BE2C (cell line): ENCODE results near the gene ZNRF3.

Experiments
- DNase-seq: peaks from one replicate; pipeline ENCODE4 v3.0.0-alpha.2; 2020
- H3K27me3 ChIP-seq: fragments of 250-450 bp; sonication (Bioruptor Pico); 2 replicates; pipeline ENCODE4 v1.5.1; 2020; ENCODE audit warnings: mild to moderate bottlenecking
- H3K36me3 ChIP-seq: fragments of 250-450 bp; sonication (Bioruptor Pico); 2 replicates; pipeline ENCODE4 v1.5.1; 2020; ENCODE audit warnings: mild to moderate bottlenecking
- H3K4me1 ChIP-seq: fragments of 250-450 bp; sonication (Bioruptor Pico); 2 replicates; pipeline ENCODE4 v1.5.1; 2020
- H3K4me3 ChIP-seq: 2 replicates; pipeline ENCODE4 v1.5.1; 2011; ENCODE audit warnings: low read depth, low read length
- H3K9me3 ChIP-seq: fragments of 250-450 bp; sonication (Bioruptor Pico); 2 replicates; pipeline ENCODE4 v1.5.1; 2020
- TF ChIP-seq, protein P1 (sequence below): IDR thresholded peaks from 2 replicates; pipeline ENCODE4 v1.5.1; 2012; ENCODE audit warnings: mild to moderate bottlenecking, low read depth, low read length

The ZNRF3 gene

GRCh38 chr22:28988457-28988856 lies 105.1 kb downstream of the ZNRF3 start:
- Histone ChIP-seq H3K4me1 (no peaks in the 10 kb centered on the region; the same call in 1 of the 2 replicates), H3K36me3 (peaks cover 15% of the 10 kb centered on the region), H3K9me3 (no peaks in the 10 kb centered on the region), H3K4me3 (no peak overlapping the region), H3K27me3 (no peaks in the 10 kb centered on the region)
- no peak for DNase-seq
- TF ChIP-seq, protein P1, sequence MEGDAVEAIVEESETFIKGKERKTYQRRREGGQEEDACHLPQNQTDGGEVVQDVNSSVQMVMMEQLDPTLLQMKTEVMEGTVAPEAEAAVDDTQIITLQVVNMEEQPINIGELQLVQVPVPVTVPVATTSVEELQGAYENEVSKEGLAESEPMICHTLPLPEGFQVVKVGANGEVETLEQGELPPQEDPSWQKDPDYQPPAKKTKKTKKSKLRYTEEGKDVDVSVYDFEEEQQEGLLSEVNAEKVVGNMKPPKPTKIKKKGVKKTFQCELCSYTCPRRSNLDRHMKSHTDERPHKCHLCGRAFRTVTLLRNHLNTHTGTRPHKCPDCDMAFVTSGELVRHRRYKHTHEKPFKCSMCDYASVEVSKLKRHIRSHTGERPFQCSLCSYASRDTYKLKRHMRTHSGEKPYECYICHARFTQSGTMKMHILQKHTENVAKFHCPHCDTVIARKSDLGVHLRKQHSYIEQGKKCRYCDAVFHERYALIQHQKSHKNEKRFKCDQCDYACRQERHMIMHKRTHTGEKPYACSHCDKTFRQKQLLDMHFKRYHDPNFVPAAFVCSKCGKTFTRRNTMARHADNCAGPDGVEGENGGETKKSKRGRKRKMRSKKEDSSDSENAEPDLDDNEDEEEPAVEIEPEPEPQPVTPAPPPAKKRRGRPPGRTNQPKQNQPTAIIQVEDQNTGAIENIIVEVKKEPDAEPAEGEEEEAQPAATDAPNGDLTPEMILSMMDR: no peak

DNA sequence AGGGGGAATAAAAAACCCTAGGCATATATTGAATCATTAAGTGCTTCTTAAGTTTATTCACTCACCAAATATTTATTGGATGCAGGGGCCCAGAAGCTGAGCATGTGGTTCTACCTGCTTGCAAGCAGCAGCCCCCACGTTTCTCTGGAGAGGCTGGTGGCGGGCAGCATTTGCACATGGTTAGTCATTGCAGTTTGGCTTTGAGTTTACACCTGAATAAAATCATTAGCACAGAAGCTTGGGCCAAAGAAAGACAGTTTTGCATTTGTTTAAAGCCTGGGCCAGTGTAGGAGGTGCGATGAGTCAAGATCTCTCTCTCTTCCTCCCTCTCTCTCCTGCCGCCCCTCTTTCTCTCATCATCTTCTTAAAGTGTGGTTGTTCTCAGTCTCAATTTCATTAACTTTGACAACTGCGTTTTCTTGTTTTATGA lies 105.7 kb downstream of the ZNRF3 start:
- no peak for DNase-seq
- peaks cover 16% of the 10 kb centered on the region for H3K36me3 ChIP-seq
- no peaks in the 10 kb centered on the region for H3K4me1 ChIP-seq
- TF ChIP-seq, protein P1: no peak
- H3K4me3 ChIP-seq: no peak overlapping the region
- no peaks in the 10 kb centered on the region for H3K9me3 ChIP-seq
- no peaks in the 10 kb centered on the region for H3K27me3 ChIP-seq

GRCh38 chr22:28989484-28989883 lies 106.1 kb downstream of the ZNRF3 start:
- Histone ChIP-seq H3K9me3 (no peaks in the 10 kb centered on the region), H3K4me3 (no peak overlapping the region), H3K36me3 (peaks cover 16% of the 10 kb centered on the region), H3K4me1 (no peaks in the 10 kb centered on the region), H3K27me3 (no peaks in the 10 kb centered on the region)
- TF ChIP-seq, protein P1: no peak
- DNase-seq: no peak

GRCh38 chr22:28989912-28990311 lies 106.5 kb downstream of the ZNRF3 start:
- Histone ChIP-seq H3K4me3 (no peak overlapping the region), H3K27me3 (no peaks in the 10 kb centered on the region), H3K9me3 (no peaks in the 10 kb centered on the region), H3K4me1 (no peaks in the 10 kb centered on the region), H3K36me3 (peaks cover 16% of the 10 kb centered on the region)
- DNase-seq: no peak
- TF ChIP-seq, protein P1: no peak

- TF ChIP-seq, protein P1: no peak
- DNase-seq: no peak
- Histone ChIP-seq H3K4me3 (no peak overlapping the region), H3K36me3 (peaks cover 14% of the 10 kb centered on the region), H3K4me1 (no peaks in the 10 kb centered on the region), H3K27me3 (no peaks in the 10 kb centered on the region), H3K9me3 (no peaks in the 10 kb centered on the region)
Measured at GRCh38 chr22:28992565-28993356, 109.4 kb downstream of the ZNRF3 start.

- TF ChIP-seq, protein P1: no peak
- Histone ChIP-seq H3K36me3 (peaks cover 9% of the 10 kb centered on the region; the same call in 1 of the 2 replicates), H3K27me3 (no peaks in the 10 kb centered on the region), H3K9me3 (no peaks in the 10 kb centered on the region), H3K4me3 (no peak overlapping the region), H3K4me1 (no peaks in the 10 kb centered on the region)
- no peak for DNase-seq
Measured at GRCh38 chr22:28994522-28994921, 111.2 kb downstream of the ZNRF3 start.
